GM23248 (cell line): ENCODE results near the gene KLHL2. TPM values are rescaled to one million over a fixed set of nuclear protein-coding genes. Genes with fewer than 3 reads are reported as not detected.

Experiments
- DNase-seq: peaks from one replicate; pipeline ENCODE4 v3.0.0-alpha.2; 2015
- H2AFZ ChIP-seq: fragments of 200-600 bp; sonication (generic); 2 replicates; pipeline ENCODE4 v1.6.1; 2016; ENCODE audit warnings: antibody characterized with exemption
- H3F3A ChIP-seq: fragments of 200-600 bp; sonication (generic); 2 replicates; pipeline ENCODE4 v1.6.1; 2016; ENCODE audit warnings: mild to moderate bottlenecking, antibody characterized with exemption, mixed run types; ENCODE audit not compliant: insufficient read depth
- H3K27ac ChIP-seq: fragments of 200-600 bp; sonication (generic); 2 replicates; pipeline ENCODE4 v1.5.1; 2016; ENCODE audit warnings: mild to moderate bottlenecking
- H3K27me3 ChIP-seq: fragments of 200-600 bp; sonication (generic); replicated peaks from 2 replicates; pipeline ENCODE4 v1.6.1; 2016; ENCODE audit warnings: mild to moderate bottlenecking; ENCODE audit not compliant: insufficient read depth
- H3K36me3 ChIP-seq: fragments of 200-600 bp; sonication (generic); 2 replicates; pipeline ENCODE4 v1.6.1; 2016; ENCODE audit warnings: low read depth, mild to moderate bottlenecking
- H3K4me1 ChIP-seq: fragments of 200-600 bp; sonication (generic); 2 replicates; pipeline ENCODE4 v1.6.1; 2016; ENCODE audit warnings: mild to moderate bottlenecking; ENCODE audit not compliant: insufficient read depth
- H3K4me2 ChIP-seq: fragments of 200-600 bp; sonication (generic); one replicate; pipeline ENCODE4 v1.6.1; 2016; ENCODE audit warnings: mild to moderate bottlenecking; ENCODE audit not compliant: unreplicated experiment
- H3K4me3 ChIP-seq: fragments of 200-600 bp; sonication (generic); 2 replicates; pipeline ENCODE4 v1.5.1; 2016; ENCODE audit warnings: mild to moderate bottlenecking
- H3K79me2 ChIP-seq: fragments of 200-600 bp; sonication (generic); 2 replicates; pipeline ENCODE4 v1.6.1; 2016; ENCODE audit warnings: mild to moderate bottlenecking; ENCODE audit not compliant: insufficient read depth
- H3K9ac ChIP-seq: fragments of 200-600 bp; sonication (generic); 2 replicates; pipeline ENCODE4 v1.6.1; 2016; ENCODE audit warnings: mild to moderate bottlenecking
- H3K9me2 ChIP-seq: fragments of 200-600 bp; sonication (generic); 2 replicates; pipeline ENCODE4 v1.6.1; 2016; ENCODE audit warnings: mixed run types, mild to moderate bottlenecking, moderate library complexity; ENCODE audit not compliant: insufficient read depth
- H3K9me3 ChIP-seq: fragments of 200-600 bp; sonication (generic); one replicate; pipeline ENCODE4 v1.6.1; 2017; ENCODE audit warnings: low read depth
- H4K20me1 ChIP-seq: fragments of 200-600 bp; sonication (generic); 2 replicates; pipeline ENCODE4 v1.6.0; 2016; ENCODE audit not compliant: insufficient read depth
- EZH2 ChIP-seq: fragments of 200-600 bp; sonication (generic); IDR thresholded peaks from 2 replicates; pipeline ENCODE4 v1.6.1; 2018; ENCODE audit warnings: antibody characterized with exemption, mild to moderate bottlenecking; ENCODE audit not compliant: insufficient read depth, poor library complexity, severe bottlenecking
- EZH2phosphoT487 ChIP-seq: fragments of 200-600 bp; sonication (generic); IDR thresholded peaks from 2 replicates; pipeline ENCODE4 v1.6.1; 2018; ENCODE audit warnings: antibody characterized with exemption, moderate library complexity, mild to moderate bottlenecking, low read depth; ENCODE audit not compliant: insufficient read depth
- WGBS, 2 experiments: methylation state at CpG; one replicate each; pipeline ENCODE4 v1.1.6; 2015 to 2017; ENCODE audit warnings: low lambda C conversion rate in 2 of 2, low coverage in 1 of 2; ENCODE audit errors: missing lambda C conversion rate in 2 of 2; 5-methylcytosine and 5-hydroxymethylcytosine counted together
- in situ Hi-C: fragments of 300-500 bp; cut with MboI; formaldehyde crosslinking; loops from 2 replicates; pipeline ENCODE4 v1.15.0; 2020
- polyA plus RNA-seq: library from polyadenylated mRNA; unstranded; fragments of >200 nt; fragmentation: Nextera tagmentation; extraction: Ambion mirVana; gene quantifications from 2 replicates; pipeline ENCODE4 v1.2.1, GENCODE V29; 2016
- total RNA-seq: library from RNA; depleted of rRNA; stranded (reverse); fragments of >200 nt; shearing (Covaris generic); gene quantifications from 2 replicates; pipeline ENCODE4 v1.2.3, GENCODE V29; 2014

The KLHL2 gene
- total and polyA plus RNA-seq, 2 experiments from 2014 or later: 11.0 to 20.2 TPM

DNA sequence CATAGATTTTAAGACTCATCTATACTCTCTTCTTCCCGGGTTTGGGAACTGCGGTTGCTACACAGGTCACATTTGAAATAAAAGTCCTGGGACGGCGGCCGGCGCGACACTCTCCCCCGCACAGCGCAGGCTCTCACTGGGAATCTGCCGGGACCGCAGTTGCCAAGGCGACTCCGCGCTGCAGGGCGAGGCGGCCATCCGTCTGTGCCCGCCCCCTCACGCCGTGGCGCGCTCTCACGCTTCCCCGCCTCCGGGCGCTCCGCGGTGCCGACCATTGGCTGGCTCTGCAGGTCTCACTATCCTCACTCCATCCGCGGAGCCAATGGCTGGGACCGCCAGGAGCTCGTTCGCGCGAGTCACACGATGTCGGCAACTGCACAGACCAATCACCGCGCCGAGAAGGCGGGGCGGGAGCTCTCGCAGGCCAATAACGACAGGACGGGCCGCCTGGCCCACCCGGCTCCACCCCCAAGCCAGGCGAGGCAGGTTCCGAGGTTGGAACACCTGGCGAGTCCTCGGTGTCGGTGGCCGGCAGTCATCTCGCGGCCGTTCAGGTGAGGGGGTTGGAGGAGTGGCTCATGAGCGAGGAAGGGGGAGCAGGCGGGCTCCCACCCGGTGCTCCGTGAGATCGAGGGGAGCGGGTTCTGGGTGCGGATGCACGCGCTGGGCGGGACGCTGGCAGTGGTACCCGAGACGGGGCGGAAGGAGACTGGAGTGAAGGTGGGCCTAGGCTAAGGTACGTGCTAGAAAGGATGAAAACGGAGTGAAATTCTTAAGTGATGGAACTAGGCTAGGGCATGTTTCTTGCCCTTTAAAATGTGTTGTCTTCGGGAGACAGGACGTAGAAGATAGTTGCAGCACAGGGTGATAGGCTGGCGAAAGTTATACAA lies 120.1 kb downstream of the KLHL2 start, which contains the start of gene MSMO1:
Gene MSMO1 (plus strand): TSS at position 459 of the 890 bp plus-strand sequence. CDS start 5,702 bp downstream, outside the sequence.
- H3K4me1 ChIP-seq: peaks cover 32% of the 10 kb centered on the region
- H3K27me3 ChIP-seq: no peaks in the 10 kb centered on the region
- peaks cover 25% of the 10 kb centered on the region for H3F3A ChIP-seq
- H3K9ac ChIP-seq: peak within 1 kb of the TSS; percentile 91
- in situ Hi-C loops: no loop called here
- H3K79me2 ChIP-seq: peaks cover 49% of the 10 kb centered on the region
- H4K20me1 ChIP-seq: no peaks in the 10 kb centered on the region; the same call in 1 of the 2 replicates
- H3K36me3 ChIP-seq: no peaks in the 10 kb centered on the region
- peak within 1 kb of the TSS; percentile 94 for H2AFZ ChIP-seq
- no peak for TF ChIP-seq EZH2
- TF ChIP-seq EZH2phosphoT487: no peak
- peak within 1 kb of the TSS; percentile 94 for H3K4me3 ChIP-seq
- 1% methylated on average over 64 to 76 of the region's 76 CpGs for WGBS, 2 experiments
- no peaks in the 10 kb centered on the region for H3K9me3 ChIP-seq
- peak within 1 kb of the TSS; percentile 79 for H3K4me2 ChIP-seq
- DNase-seq: peak; percentile 100
- H3K27ac ChIP-seq: peak within 1 kb of the TSS; percentile 91
- no peaks in the 10 kb centered on the region for H3K9me2 ChIP-seq

DNA sequence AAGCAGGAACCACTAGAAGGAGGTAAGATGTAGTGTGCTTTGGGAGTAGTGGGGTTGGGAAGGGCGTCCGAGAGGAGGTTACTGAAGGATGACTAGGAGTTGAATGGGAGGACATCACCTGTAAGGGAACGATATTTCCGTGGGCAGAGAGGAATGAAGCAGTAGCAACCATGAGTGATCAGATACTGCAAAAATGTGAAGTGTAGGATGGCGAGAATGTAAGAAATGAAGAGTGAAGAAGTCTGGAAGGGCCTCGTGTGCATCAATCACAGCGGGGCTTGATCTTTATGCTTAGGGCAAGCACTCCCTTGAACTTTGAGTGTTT lies 120.7 kb downstream of the KLHL2 start:
- H3K4me2 ChIP-seq: peak overlapping the region; percentile 75
- H3K9ac ChIP-seq: peak overlapping the region; percentile 77
- no peak for TF ChIP-seq EZH2
- no peak for TF ChIP-seq EZH2phosphoT487
- no peaks in the 10 kb centered on the region for H3K36me3 ChIP-seq
- H3K9me2 ChIP-seq: no peaks in the 10 kb centered on the region
- in situ Hi-C loops: no loop called here
- peak overlapping the region; percentile 94 for H3K4me3 ChIP-seq
- H4K20me1 ChIP-seq: no peaks in the 10 kb centered on the region; the same call in 1 of the 2 replicates
- H3F3A ChIP-seq: peaks cover 25% of the 10 kb centered on the region
- H3K27ac ChIP-seq: peak overlapping the region; percentile 34
- H3K79me2 ChIP-seq: peaks cover 56% of the 10 kb centered on the region
- peak overlapping the region; percentile 94 for H2AFZ ChIP-seq
- 1% methylated on average over 7 of the region's 7 CpGs for WGBS, 2 experiments
- H3K9me3 ChIP-seq: no peaks in the 10 kb centered on the region
- H3K4me1 ChIP-seq: peaks cover 32% of the 10 kb centered on the region
- no peaks in the 10 kb centered on the region for H3K27me3 ChIP-seq
- DNase-seq: no peak

DNA sequence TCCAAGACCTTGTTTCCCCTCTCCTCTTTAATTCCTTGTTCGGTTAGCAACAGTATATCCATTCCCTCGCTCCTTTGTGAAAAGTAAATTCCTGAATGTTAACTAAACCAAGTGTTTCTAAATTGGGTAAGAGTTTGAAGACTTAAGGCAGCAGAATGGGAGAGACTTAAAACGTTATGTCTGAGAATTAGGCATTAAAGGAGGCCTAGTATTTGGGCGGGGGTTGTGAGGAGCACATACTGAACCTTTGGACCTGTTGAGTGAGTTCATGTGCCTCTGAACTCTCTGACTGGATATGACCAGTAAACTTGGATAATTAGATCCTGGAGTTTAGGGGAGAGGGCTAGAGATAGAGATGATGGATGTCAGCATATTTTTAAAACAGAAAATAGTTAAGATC lies 121.3 kb downstream of the KLHL2 start:
- in situ Hi-C loops: no loop called here
- Histone ChIP-seq H4K20me1 (no peaks in the 10 kb centered on the region; the same call in 1 of the 2 replicates), H3F3A (peaks cover 25% of the 10 kb centered on the region), H3K36me3 (peaks cover 4% of the 10 kb centered on the region; the same call in 1 of the 2 replicates), H3K27me3 (no peaks in the 10 kb centered on the region), H3K4me1 (peaks cover 32% of the 10 kb centered on the region), H3K9me2 (no peaks in the 10 kb centered on the region), H3K4me3 (peak overlapping the region; percentile 94), H2AFZ (peak overlapping the region; percentile 94), H3K27ac (peak overlapping the region; percentile 34), H3K79me2 (peaks cover 62% of the 10 kb centered on the region), H3K4me2 (peak overlapping the region; percentile 75), H3K9me3 (no peaks in the 10 kb centered on the region), H3K9ac (peak overlapping the region; percentile 77)
- peak; percentile 32 for DNase-seq
- no peak for TF ChIP-seq EZH2phosphoT487
- no peak for TF ChIP-seq EZH2
- 22 to 26% methylated on average over 4 of the region's 4 CpGs for WGBS, 2 experiments

DNA sequence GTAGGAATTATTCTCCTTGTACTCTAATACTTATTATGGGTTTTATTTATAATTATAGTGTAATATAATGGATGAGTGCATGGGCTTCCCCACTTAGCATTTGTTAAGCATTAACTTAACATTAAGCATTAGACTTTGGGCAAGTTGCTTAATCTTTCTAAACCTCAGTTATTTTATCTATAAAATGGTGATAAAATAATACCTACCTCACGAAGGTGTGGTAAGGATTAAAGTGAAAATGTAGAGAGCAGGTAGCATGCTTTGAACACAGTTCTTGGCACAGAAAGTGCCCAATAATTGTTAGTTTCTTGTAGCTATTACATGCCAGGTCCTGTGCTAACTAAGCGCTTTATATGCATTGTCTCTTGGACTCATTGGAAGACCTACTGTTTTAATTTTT lies 122.7 kb downstream of the KLHL2 start:
- TF ChIP-seq EZH2 (no peak), EZH2phosphoT487 (no peak)
- H3K36me3 ChIP-seq: peaks cover 5% of the 10 kb centered on the region; the same call in 1 of the 2 replicates
- DNase-seq: no peak
- no peak overlapping the region for H3K4me3 ChIP-seq
- H3K4me1 ChIP-seq: peaks cover 32% of the 10 kb centered on the region
- 98 to 99% methylated on average over 2 of the region's 2 CpGs for WGBS, 2 experiments
- no peaks in the 10 kb centered on the region; the same call in 1 of the 2 replicates for H4K20me1 ChIP-seq
- in situ Hi-C loops: no loop called here
- H3F3A ChIP-seq: peaks cover 25% of the 10 kb centered on the region
- no peak overlapping the region for H3K9ac ChIP-seq
- no peak overlapping the region for H3K4me2 ChIP-seq
- peaks cover 76% of the 10 kb centered on the region for H3K79me2 ChIP-seq
- H3K27me3 ChIP-seq: no peaks in the 10 kb centered on the region
- H2AFZ ChIP-seq: no peak overlapping the region
- H3K9me2 ChIP-seq: no peaks in the 10 kb centered on the region
- H3K9me3 ChIP-seq: no peaks in the 10 kb centered on the region
- no peak overlapping the region for H3K27ac ChIP-seq
